ENCODE data around the gene PNPLA2. TPM values are rescaled to one million over a fixed set of nuclear protein-coding genes. Genes with fewer than 3 reads are reported as not detected.

PNPLA2 gene
- total RNA-seq, 1 donor from 2014 or later = 9.0 TPM

- FAIRE-seq (no peak), DNase-seq (ENCODE audit: low read depth) (no peak)
- H3K27me3 ChIP-seq (ENCODE audit: control insufficient read depth, insufficient read depth, low read length) = no peaks in the 10 kb centered on the region
- H3K36me3 ChIP-seq (ENCODE audit: control insufficient read depth, insufficient read depth, low read length) = peaks cover 3% of the 10 kb centered on the region
- H3K4me3 ChIP-seq (ENCODE audit: low read depth, low read length) = no peak overlapping the region
- TF ChIP-seq CTCF (IDR thresholded peaks at IDR 0.05; ENCODE audit: insufficient read depth, low read length, severe bottlenecking) = no peak
Observed at GRCh38 chr11:845872-846495, 27.3 kb downstream of the PNPLA2 start.

- FAIRE-seq (peak; percentile 90), DNase-seq (ENCODE audit: low read depth) (peak; percentile 87)
- no peak for TF ChIP-seq CTCF (IDR thresholded peaks at IDR 0.05; ENCODE audit: insufficient read depth, low read length, severe bottlenecking)
- Histone ChIP-seq H3K36me3 (ENCODE audit: control insufficient read depth, insufficient read depth, low read length) (no peaks in the 10 kb centered on the region), H3K27me3 (ENCODE audit: control insufficient read depth, insufficient read depth, low read length) (no peaks in the 10 kb centered on the region), H3K4me3 (ENCODE audit: low read depth, low read length) (no peak overlapping the region)
Observed at GRCh38 chr11:846496-847098, 27.9 kb downstream of the PNPLA2 start.

- no peak overlapping the region for H3K4me3 ChIP-seq (ENCODE audit: low read depth, low read length)
- no peak for DNase-seq (ENCODE audit: low read depth)
- H3K36me3 ChIP-seq (ENCODE audit: control insufficient read depth, insufficient read depth, low read length) = no peaks in the 10 kb centered on the region
- H3K27me3 ChIP-seq (ENCODE audit: control insufficient read depth, insufficient read depth, low read length) = no peaks in the 10 kb centered on the region
- TF ChIP-seq CTCF (IDR thresholded peaks at IDR 0.05; ENCODE audit: insufficient read depth, low read length, severe bottlenecking) = no peak
- no peak for FAIRE-seq
Observed at GRCh38 chr11:847876-848275, 29.2 kb downstream of the PNPLA2 start.

- DNase-seq (ENCODE audit: low read depth) (no peak), FAIRE-seq (no peak)
- Histone ChIP-seq H3K27me3 (ENCODE audit: control insufficient read depth, insufficient read depth, low read length) (no peaks in the 10 kb centered on the region), H3K36me3 (ENCODE audit: control insufficient read depth, insufficient read depth, low read length) (peaks cover 1% of the 10 kb centered on the region), H3K4me3 (ENCODE audit: low read depth, low read length) (no peak overlapping the region)
- peak; percentile 92 for TF ChIP-seq CTCF (IDR thresholded peaks at IDR 0.05; ENCODE audit: insufficient read depth, low read length, severe bottlenecking)
Observed at GRCh38 chr11:848380-848931, 29.7 kb downstream of the PNPLA2 start.

GRCh38 chr11:849104-849824 lies 30.6 kb downstream of the PNPLA2 start:
- DNase-seq (ENCODE audit: low read depth) (no peak), FAIRE-seq (no peak)
- H3K4me3 ChIP-seq (ENCODE audit: low read depth, low read length) = peak overlapping the region; percentile 18
- no peaks in the 10 kb centered on the region for H3K27me3 ChIP-seq (ENCODE audit: control insufficient read depth, insufficient read depth, low read length)
- H3K36me3 ChIP-seq (ENCODE audit: control insufficient read depth, insufficient read depth, low read length) = peaks cover 1% of the 10 kb centered on the region
- TF ChIP-seq CTCF (IDR thresholded peaks at IDR 0.05; ENCODE audit: insufficient read depth, low read length, severe bottlenecking) = no peak
